Hair follicle dermal papilla cell (primary cell): ENCODE data around the gene RNASE3. TPM values are rescaled to one million over a fixed set of nuclear protein-coding genes. Genes with fewer than 3 reads are reported as not detected.

Source experiments
- total RNA-seq: library from RNA; depleted of rRNA; stranded (reverse); fragments of >200 nt; gene quantifications from 2 replicates; pipeline ENCODE4 v1.2.3, GENCODE V29; 2012

The RNASE3 gene
- not detected in 2 replicates for total RNA-seq

DNA sequence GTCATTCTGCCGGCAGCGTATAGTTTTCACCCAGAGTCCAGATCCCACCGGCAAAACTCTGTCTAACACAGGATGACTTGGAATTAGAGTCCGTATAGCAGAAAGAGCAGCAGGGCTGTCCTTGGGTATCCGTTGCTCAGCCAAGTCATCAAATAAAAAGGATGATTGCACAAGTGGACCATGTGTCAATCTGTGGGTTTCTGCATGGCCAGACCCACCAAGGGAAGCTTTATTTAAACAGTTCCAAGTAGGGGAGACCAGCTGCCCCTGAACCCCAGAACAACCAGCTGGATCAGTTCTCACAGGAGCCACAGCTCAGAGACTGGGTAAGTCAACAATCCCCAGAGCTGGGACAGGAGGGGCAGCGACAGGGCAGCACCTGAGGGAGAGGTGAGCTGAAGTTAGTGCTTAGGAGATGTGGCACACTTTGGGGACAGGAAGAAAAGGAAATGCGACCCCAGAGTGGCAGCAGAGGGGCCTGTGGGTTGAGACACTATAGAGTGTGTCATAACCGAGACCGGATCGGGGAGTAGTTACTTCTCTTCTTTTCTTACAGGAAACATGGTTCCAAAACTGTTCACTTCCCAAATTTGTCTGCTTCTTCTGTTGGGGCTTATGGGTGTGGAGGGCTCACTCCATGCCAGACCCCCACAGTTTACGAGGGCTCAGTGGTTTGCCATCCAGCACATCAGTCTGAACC is at the start of gene RNASE3:
Gene RNASE3, plus strand, starts transcription at position 260 of the 700 bp plus-strand sequence. Its CDS starts 302 bp downstream, at position 562.

Other genes starting within 250 kb of the RNASE3 start
- gene OR6S1, start 249.7 kb upstream of the RNASE3 start, total RNA-seq, result not detected in 2 replicates
- 28.3 and 31.6 TPM in 2 replicates for gene RNASE4, start 206.8 kb upstream of the RNASE3 start, total RNA-seq
- 8.4 and 9.5 TPM in 2 replicates for gene ANG, start 202.6 kb upstream of the RNASE3 start, total RNA-seq
- not detected in 2 replicates for gene EDDM3A, start 145.5 kb upstream of the RNASE3 start, total RNA-seq
- gene EDDM3B, start 123.0 kb upstream of the RNASE3 start, total RNA-seq, result not detected in 2 replicates
- not detected in 2 replicates for gene RNASE6, start 110.1 kb upstream of the RNASE3 start, total RNA-seq
- not detected in 2 replicates for gene RNASE1, start 88.5 kb upstream of the RNASE3 start, total RNA-seq
- not detected in 2 replicates for gene RNASE2, start 64.1 kb downstream of the RNASE3 start, total RNA-seq
- 38.4 and 42.4 TPM in 2 replicates for gene METTL17, start 98.6 kb downstream of the RNASE3 start, total RNA-seq
- gene SLC39A2, start 107.9 kb downstream of the RNASE3 start, total RNA-seq, result 0.12 and 0.16 TPM in 2 replicates
- gene NDRG2, start 133.7 kb downstream of the RNASE3 start, total RNA-seq, result 0.81 and 1.5 TPM in 2 replicates
- gene TPPP2, start 138.8 kb downstream of the RNASE3 start, total RNA-seq, result not detected in 2 replicates
- not detected in 2 replicates for gene RNASE13, start 143.4 kb downstream of the RNASE3 start, total RNA-seq
- not detected in 2 replicates for gene RNASE7, start 151.0 kb downstream of the RNASE3 start, total RNA-seq
- not detected in 2 replicates for gene RNASE8, start 166.4 kb downstream of the RNASE3 start, total RNA-seq
- 72.0 and 87.1 TPM in 2 replicates for gene ARHGEF40, start 178.9 kb downstream of the RNASE3 start, total RNA-seq
- gene ZNF219, start 207.3 kb downstream of the RNASE3 start, total RNA-seq, result 11.8 and 17.2 TPM in 2 replicates
- gene TMEM253, start 209.7 kb downstream of the RNASE3 start, total RNA-seq, result not detected in 2 replicates